GM18526 (cell line): ENCODE results near the gene GDF9.

ENCODE experiments used
- POLR2A ChIP-seq: IDR thresholded peaks from 3 replicates; pipeline ENCODE4 v1.6.1; 2011; ENCODE audit not compliant: insufficient read length; ENCODE audit errors: extremely low read depth

GDF9 gene

GRCh38 chr5:132817011-132817410 lies 49.3 kb downstream of the GDF9 start:
- no peak for TF ChIP-seq POLR2A

GRCh38 chr5:132816554-132816953 lies 49.7 kb downstream of the GDF9 start:
- no peak for TF ChIP-seq POLR2A

DNA sequence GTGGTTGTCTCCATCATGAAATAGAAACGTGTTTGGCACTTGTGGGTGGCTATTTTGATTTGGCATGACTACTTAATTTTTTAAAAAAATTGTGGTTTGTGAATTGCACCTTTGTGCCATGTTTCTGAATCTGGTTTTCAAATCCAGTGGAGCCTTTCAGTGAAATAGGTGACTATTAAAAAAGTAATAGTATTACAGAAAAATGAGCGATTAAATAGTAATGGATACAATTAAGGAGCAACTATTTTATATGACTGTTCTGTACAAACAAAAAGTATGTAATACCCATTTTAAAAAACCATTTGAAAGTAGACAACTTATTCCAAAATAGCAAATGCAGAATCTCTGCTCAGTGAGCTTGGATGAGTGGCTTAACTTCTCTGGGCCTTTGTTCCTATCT lies 50.2 kb downstream of the GDF9 start:
- no peak for TF ChIP-seq POLR2A

GRCh38 chr5:132815454-132815853 lies 50.8 kb downstream of the GDF9 start:
- TF ChIP-seq POLR2A = no peak

DNA sequence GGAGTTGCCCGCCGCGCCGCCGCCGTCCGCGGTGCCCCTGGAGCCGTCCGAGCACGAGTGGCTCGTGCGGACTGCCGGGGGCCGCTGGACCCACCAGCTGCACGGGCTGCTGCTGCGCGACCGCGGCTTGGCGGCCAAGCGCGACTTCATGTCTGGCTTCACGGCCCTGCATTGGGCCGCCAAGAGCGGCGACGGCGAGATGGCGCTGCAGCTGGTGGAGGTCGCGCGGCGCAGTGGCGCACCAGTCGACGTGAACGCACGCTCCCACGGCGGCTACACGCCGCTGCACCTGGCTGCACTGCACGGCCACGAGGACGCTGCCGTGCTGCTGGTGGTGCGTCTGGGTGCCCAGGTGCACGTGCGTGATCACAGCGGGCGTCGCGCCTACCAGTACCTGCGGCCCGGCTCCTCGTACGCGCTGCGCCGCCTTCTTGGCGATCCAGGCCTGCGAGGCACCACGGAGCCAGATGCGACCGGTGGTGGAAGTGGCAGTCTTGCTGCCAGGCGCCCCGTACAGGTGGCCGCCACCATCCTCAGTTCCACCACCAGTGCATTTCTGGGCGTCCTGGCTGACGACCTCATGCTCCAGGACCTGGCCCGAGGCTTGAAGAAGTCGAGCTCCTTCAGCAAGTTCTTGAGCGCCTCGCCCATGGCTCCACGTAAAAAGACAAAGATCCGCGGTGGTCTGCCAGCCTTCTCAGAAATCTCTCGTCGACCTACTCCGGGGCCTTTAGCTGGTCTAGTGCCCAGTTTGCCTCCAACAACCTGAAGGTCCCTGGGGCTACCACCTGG lies 51.6 kb downstream of the GDF9 start:
- no peak for TF ChIP-seq POLR2A

- no peak for TF ChIP-seq POLR2A
These were observed 52.4 kb downstream of the GDF9 start for GRCh38 chr5:132813599-132814502.

DNA sequence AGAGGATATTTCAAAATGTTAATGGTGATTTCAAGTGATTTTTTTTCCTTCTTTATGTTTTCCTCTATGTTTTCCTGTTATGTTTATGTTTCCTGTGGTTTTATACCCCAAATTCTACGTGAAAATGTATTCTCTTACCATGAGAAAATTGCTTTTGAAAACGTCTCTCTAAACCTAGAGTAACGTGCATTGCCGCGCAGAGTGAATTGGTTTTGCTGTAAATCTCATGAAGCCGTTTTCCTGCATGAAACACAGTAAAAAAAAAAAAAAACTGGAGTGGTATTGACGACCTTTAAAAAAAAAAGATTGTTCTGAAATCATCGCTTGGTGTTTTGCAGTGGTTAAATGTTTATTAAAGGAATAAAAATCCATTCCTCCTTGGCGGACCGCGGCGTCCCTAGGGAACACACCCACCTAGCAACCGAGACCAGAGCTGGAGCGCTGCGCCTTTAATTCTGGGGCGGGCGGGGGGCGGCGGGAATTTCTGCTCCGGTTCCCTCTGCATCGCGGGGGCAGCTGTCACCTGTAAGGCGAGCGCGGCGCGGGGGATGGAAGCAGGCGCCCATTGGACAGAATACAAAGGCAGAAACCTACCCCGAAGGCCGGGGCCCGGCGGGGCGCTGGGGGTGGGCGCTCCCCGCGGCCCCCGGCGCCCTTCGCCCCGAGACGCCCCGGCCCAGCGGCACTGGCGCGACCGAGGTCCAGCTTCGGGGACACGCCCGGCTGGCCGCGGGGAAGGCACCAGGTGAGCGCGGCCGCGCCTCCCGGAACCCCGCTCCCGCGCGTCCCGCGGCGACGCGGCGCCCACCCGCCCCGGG lies 53.3 kb downstream of the GDF9 start, which contains the start of gene SOWAHA:
TSS of gene SOWAHA (plus strand) at position 522 of the 818 bp plus-strand sequence. CDS start 320 bp downstream, outside the sequence.
- no peak for TF ChIP-seq POLR2A

DNA sequence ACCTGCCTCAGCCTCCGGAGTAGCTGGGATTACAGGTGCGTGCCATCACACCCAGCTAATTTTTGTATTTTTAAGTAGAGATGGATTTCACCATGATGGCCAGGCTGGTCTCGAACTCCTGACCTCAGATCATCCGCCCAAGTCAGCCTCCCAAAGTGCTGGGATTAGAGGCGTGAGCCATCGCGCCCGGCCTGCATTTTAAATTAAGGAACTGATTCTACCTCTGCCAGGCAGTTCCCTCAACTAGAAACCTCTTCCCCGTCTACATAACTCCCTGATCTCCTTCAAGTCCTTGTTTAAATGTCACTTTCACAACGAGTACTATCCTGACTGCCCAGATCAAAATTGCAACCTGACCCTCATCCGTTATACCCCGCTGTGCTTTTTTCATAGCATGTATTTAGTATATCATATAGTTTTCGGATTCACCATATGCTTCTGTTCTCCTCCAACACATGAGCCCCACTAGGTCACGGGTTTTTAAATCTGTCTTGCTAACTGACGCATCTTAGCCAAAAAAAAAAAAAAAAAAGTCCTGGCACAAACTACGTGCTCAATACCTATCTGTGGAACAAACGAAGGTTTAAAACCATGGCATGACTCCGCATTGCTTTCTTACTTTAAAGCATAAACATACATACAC lies 54.0 kb downstream of the GDF9 start:
- TF ChIP-seq POLR2A = no peak
